GM12865 (cell line): ENCODE data around the gene PLEKHG1.

Source experiments
- DNase-seq: peaks from one replicate; pipeline ENCODE4 v3.0.0; 2010; ENCODE audit warnings: low read depth
- H3K4me3 ChIP-seq: 2 replicates; pipeline ENCODE4 v1.5.1; 2011; ENCODE audit warnings: mild to moderate bottlenecking, low read depth, low read length, control low read depth
- TF ChIP-seq, protein P1 (sequence below): IDR thresholded peaks from 2 replicates; pipeline ENCODE4 v1.5.1; 2011; ENCODE audit warnings: low read length, control low read depth, low read depth, inconsistent platforms; ENCODE audit not compliant: insufficient read depth; ENCODE audit errors: missing control alignments

Gene PLEKHG1

GRCh38 chr6:150640556-150641209 lies 41.0 kb downstream of the PLEKHG1 start:
- DNase-seq = peak; percentile 50
- TF ChIP-seq, protein P1, sequence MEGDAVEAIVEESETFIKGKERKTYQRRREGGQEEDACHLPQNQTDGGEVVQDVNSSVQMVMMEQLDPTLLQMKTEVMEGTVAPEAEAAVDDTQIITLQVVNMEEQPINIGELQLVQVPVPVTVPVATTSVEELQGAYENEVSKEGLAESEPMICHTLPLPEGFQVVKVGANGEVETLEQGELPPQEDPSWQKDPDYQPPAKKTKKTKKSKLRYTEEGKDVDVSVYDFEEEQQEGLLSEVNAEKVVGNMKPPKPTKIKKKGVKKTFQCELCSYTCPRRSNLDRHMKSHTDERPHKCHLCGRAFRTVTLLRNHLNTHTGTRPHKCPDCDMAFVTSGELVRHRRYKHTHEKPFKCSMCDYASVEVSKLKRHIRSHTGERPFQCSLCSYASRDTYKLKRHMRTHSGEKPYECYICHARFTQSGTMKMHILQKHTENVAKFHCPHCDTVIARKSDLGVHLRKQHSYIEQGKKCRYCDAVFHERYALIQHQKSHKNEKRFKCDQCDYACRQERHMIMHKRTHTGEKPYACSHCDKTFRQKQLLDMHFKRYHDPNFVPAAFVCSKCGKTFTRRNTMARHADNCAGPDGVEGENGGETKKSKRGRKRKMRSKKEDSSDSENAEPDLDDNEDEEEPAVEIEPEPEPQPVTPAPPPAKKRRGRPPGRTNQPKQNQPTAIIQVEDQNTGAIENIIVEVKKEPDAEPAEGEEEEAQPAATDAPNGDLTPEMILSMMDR = no peak
- H3K4me3 ChIP-seq = peak overlapping the region; percentile 23; the same call in 1 of the 2 replicates

DNA sequence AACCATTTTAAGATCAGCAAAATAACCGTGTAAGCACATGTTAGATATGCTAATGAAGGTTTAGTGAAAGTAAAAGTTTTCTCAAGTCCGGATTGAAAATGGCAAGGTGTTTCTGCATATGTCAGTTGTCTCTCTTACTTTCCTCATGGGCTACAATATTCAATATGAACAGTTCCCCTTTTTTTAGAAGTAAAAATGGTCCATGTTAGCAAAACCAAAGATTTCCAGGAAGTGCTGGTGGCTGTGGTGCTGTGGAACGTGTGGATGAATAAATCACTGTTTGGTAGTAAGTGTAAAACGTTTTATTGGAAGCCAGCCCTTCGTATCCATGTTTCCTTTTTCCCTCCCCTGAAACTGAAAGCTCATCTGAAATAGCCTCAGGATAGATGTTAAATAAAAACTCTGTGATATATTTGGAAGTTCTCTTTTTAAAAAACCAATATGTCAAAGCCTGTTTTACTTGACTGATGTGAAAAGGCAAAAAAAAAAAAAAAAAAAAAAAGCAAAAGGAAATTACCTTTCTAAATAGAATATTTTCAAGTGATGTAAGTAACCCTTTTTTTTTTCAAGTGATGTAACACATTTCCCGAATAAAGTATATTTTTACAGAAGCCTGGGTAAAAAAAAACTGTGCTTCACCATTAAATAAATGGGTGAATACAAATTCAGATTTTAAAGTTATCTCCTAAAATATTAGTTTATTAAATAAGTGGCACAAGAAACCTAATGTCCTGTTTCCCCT lies 41.9 kb downstream of the PLEKHG1 start:
- TF ChIP-seq, protein P1 = no peak
- DNase-seq = peak; percentile 51

DNA sequence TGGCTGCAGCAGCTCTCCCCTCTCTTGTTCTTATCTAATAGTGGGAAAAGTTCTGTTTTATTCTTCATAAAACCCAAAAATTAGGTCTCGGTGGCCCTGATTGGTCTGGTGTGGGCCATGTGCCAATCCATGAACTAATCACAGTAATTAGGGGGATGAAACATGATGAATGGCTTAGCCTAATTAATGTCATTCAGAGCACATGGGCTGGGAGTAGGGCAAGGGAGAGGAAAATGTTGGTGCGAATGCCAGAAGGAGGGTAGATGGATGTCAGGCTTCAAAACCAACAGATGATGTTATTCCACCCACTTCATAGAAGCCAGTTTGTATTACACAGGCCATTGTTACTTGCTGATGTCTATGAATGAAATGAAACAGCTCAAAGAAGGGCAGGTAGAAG lies 46.5 kb downstream of the PLEKHG1 start:
- TF ChIP-seq, protein P1 = no peak
- H3K4me3 ChIP-seq = no peak overlapping the region
- DNase-seq = no peak

More for the DNA sequence above, 41.9 kb downstream of the PLEKHG1 start:
- H3K4me3 ChIP-seq = peak overlapping the region; percentile 23; the same call in 1 of the 2 replicates

DNA sequence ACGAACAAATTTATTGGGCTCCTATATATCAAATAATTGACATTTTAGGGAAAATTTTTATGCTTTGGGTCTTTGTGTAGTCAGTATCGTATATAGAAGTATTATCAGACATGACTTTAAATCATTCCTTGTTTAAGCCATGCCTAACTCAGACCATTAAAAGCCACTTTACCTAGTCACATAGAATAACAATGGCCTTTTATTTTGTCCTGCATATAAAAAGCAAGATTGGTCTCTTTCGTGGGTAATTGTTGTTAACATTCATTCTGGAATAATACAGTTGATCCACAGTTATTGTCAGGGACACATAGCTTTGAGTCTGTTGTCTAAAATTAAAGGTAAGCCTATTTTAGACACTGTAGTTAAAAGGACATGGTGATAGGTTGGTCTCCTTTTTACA lies 47.4 kb downstream of the PLEKHG1 start:
- no peak for DNase-seq
- TF ChIP-seq, protein P1 = no peak

More for the DNA sequence above, 47.4 kb downstream of the PLEKHG1 start:
- no peak overlapping the region for H3K4me3 ChIP-seq
